ENCODE measurements around the gene STIM2.
"Not testable (repeated sequence)": the region's sequence is repeated elsewhere in the genome, so short reads cannot be mapped to it uniquely, and the experiment has no call there.

Gene STIM2

GRCh38 chr4:26867914-26868684, 7.5 kb downstream of the STIM2 start:
- DNase-seq (ENCODE audit: low spot score): no peak

DNA sequence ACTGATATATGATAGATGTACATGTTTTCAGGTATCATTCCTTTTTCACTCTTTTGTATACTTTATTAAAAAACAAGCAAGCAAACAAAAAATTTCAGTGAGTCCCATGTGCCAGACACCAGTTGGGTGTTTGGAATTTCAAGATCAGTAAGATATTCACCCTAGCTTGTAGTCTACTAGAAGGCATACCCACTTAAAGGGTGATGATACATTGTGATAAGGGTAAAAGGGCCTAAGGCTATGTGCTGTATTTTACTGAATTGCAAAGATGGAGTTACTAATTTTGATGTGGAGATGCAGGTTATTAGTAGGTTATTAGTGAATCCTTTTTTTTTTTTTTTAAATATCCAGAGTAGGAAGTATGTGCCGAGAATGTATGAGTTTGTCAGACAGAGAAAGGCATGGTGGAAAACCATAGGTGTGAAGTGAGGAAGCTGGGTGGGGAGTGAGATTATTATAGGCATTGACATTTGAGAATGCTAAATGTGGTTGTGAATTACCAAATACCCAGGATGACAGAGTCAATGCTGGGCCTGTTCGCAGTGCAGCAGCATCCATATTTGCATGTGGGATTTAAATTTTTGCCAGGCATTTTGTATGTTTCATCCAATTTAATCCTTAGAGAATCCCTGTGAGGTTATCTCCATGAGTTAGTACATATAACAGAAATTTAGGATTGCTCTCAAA, 10.1 kb downstream of the STIM2 start:
- no peak for DNase-seq (ENCODE audit: low spot score)

DNA sequence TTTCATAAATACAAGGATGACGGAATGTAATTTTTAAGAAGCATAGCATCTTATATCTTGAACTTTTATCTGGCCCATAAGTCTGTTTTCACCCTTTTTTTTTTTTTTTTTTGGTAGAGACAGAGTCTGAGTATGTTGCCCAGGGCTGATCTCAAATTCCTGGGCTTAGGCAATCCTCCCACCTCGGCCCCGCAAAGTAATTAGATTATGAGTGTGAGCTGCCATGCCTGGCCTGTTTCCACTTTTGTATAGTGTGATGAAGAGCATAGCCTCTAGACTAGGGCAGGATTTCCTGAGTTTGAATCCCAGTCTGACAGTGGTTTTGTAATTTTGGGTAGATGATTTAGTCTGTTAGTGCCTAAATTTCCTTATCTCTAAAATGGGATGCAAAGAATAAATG, 11.0 kb downstream of the STIM2 start:
- DNase-seq (ENCODE audit: low spot score): no peak

- no peak for DNase-seq (ENCODE audit: low spot score)
These were observed 12.9 kb downstream of the STIM2 start for GRCh38 chr4:26873391-26874026.

- no peak for DNase-seq (ENCODE audit: low spot score)
These were observed 13.5 kb downstream of the STIM2 start for GRCh38 chr4:26874110-26874509.

DNA sequence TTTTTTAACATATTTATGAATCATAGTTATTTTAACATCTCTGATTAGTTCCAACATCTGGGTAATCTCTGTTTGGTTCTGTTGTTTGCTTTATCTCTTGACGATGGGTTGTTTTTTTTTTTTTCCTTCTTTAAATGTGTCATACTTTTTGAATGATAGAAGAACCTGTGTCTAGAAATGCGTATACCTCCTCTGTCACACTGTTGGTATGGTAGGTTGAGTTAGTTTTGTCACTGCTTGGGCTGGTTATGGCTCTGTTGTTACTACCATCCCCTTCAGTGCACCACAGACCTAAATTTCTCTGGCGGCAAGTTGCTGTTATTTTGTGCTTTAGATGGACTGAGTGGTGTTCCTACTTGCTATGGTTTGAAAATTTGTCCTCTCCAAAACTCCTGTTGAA, 16.8 kb downstream of the STIM2 start:
- no peak for DNase-seq (ENCODE audit: low spot score)

DNA sequence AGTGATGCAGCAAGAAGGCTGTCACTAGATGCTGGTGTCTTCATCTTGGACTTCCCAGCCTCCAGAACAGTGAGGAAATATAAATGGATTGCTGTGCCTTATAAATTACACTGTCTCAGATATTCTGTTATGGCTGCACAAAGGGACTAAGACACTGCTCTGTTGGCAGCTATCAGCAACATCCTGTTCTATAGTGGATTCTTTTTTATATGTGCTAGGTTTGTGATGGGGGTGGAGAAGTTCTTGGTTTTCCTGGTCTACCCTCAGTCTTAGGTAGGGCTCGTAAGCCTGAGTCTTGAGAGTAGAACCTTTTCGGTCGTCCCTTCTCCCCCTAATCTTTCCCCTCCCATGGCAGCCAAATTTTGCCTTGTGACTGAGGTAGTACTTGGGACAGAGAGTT, 17.3 kb downstream of the STIM2 start:
- DNase-seq (ENCODE audit: low spot score): no peak

DNA sequence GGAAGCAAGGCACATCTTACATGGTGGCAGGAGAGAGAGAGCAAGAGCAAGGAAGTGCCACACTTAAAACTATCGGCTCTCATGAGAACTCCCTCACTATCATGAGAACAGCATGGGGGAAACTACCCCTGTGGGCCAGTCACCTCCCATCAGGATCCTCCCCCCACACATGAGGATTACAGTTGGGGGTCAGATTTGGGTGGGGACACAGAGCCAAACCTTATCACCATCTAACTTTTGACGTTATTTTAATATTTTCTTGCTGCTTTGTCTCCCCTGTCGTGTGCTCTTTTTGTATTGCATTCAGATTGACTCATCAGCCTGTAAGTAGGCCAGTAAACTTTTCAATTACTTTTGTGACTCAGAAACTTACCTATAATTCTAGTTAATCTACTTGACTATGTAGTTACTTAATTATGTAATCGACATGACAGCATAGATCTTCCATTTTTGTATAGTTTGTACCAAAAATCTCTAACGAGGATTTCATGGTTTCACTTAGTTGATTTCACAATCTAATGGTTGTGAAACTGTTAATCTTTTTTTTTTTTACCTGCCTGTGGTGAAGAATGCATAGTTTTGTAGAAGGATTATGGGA, 18.3 kb downstream of the STIM2 start:
- no peak for DNase-seq (ENCODE audit: low spot score)

GRCh38 chr4:26879805-26880204, 19.2 kb downstream of the STIM2 start:
- DNase-seq (ENCODE audit: low spot score): no peak

DNA sequence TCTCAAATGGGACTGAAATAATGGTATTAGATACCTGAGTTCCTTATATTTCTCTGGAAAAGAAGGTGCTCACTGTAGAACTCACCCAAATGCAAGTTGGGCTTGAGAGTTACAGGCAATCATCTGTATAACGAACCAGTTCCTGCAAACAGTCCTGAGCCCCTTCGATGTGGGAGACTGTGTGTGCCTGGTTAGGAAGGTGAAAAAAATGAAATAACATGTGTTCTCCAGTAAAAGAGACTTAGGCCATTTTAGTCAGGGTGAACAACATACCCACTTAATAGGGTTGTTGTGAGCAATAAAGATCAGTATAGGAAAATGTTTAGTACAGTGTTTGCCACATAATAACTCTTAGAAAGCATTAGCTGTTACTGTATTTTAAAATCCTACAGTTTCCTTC, 23.4 kb downstream of the STIM2 start:
- DNase-seq (ENCODE audit: low spot score): no peak

DNA sequence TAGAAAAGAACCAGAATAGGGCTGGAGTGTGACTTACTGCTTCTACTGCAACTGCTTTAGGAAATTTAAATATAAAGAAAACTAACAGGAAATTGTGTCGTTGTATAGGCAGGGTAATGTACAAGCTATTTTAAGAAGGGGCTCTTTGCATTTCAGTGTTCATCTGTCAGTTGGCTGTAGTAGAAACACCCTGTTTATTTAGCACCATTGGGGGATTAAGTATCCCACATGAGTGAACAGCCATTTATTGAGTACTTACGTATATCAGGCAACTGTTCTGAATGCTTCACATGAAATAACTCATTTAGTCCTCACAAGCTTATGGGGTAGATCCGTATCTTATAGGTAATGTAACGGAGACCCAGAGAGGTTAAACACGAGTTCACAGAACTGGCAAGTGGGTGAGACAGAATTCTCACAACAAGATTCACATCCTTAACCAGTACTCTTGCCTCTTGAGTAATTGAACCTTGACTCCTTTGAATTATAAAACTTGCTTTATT, 23.9 kb downstream of the STIM2 start:
- no peak for DNase-seq (ENCODE audit: low spot score)

GRCh38 chr4:26885912-26886274, 25.3 kb downstream of the STIM2 start:
- DNase-seq (ENCODE audit: low spot score): peak; percentile 64

- DNase-seq (ENCODE audit: low spot score): no peak
These were observed 26.5 kb downstream of the STIM2 start for GRCh38 chr4:26887143-26887542.

- no peak for DNase-seq (ENCODE audit: low spot score)
These were observed 27.2 kb downstream of the STIM2 start for GRCh38 chr4:26887809-26888208.

DNA sequence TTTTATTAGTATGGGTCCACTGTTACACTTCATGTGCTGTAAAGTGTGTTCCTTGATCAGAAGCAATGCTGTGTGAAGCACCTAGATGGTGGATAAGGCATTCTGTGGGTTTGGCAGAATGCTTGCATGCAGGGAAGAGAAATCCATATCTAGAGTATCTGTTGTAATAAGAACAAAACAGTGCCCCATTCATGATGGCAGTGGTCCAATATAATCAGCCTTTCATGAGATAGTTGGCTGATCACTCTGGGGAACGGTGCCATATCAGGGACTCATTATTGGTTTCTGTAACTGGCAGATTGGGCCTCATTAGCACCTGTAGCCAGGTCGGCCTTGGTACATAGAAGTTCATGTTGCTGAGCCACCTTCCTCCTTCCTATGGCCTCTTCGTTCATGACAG, 28.7 kb downstream of the STIM2 start:
- DNase-seq (ENCODE audit: low spot score): no peak

DNA sequence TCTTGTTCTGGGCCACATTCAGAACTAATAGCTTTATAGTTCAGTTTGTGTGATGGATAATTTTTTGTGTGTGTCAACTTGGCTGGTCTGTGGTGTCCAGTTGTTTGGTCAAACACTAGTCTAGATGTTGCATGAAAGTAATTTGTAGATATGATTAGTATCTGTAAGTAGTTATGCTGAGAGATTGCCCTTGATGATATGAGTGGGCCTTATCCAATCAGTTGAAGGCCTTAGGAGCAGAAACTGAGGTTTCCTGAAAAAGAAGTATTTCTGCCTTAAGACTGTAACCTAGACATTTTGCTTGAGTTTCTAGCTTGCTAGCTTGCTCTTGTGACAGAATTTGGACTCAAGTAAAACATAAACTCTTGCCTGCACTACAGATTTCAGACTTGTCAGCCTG, 30.4 kb downstream of the STIM2 start:
- no peak for DNase-seq (ENCODE audit: low spot score)

DNA sequence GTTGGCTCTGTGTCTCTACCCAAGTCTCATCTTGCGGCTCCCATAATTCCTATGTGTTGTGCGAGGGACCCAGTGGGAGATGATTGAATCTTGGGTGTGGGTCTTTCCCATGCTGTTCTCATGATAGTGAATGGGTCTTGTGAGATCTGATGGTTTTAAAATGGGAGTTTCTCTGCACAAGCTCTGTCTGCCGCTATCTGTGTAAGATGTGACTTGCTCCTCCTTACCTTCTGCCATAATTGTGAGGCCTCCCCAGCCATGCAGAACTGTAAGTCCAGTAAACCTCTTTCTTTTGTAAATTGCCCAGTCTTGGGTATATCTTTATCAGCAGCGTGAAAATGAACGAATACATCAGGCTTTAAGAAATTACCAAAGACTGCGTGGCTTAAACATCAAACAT, 31.2 kb downstream of the STIM2 start:
- no peak for DNase-seq (ENCODE audit: low spot score)

GRCh38 chr4:26892480-26893150, 32.0 kb downstream of the STIM2 start:
- DNase-seq (ENCODE audit: low spot score): no peak

GRCh38 chr4:26893491-26893890, 32.9 kb downstream of the STIM2 start:
- DNase-seq (ENCODE audit: low spot score): no peak

GRCh38 chr4:26894881-26895280, 34.2 kb downstream of the STIM2 start:
- not testable (repeated sequence) for DNase-seq (ENCODE audit: low spot score)

DNA sequence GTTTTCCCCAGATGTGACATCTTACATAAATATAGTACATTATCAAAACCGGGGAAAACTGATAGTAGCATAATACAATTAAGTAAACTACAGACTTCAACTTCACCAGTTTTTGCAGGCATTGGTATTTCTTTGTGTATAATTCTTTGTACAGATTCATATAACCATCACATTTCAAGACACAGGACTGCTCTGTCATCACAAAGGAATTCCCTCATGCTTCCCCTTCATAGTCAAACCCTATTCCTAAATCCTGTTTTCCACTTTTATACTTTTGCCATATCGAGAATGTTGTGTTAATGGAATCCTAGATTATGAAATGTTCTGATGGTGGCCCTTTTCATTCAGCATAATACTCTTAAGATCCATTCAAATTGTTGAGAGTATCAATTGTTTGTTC, 36.0 kb downstream of the STIM2 start:
- no peak for DNase-seq (ENCODE audit: low spot score)

GRCh38 chr4:26899991-26900390, 39.4 kb downstream of the STIM2 start:
- no peak for DNase-seq (ENCODE audit: low spot score)

Measured in Ammon's horn (tissue), 1 donor.